SU-DHL-6 (cell line): ENCODE measurements around the gene GPT2.

Source experiments
- H2AFZ ChIP-seq: fragments of 200-600 bp; sonication (generic); 2 replicates; pipeline ENCODE4 v1.6.1; 2014; ENCODE audit warnings: low read depth, mild to moderate bottlenecking, moderate library complexity, mixed read lengths, antibody characterized with exemption, low read length; ENCODE audit not compliant: severe bottlenecking
- H3F3A ChIP-seq: fragments of 200-600 bp; shearing (Covaris generic); 2 replicates; pipeline ENCODE4 v1.6.0; 2016; ENCODE audit warnings: antibody characterized with exemption, mild to moderate bottlenecking; ENCODE audit not compliant: insufficient read depth
- H3K27ac ChIP-seq: fragments of 200-600 bp; sonication (generic); 2 replicates; pipeline ENCODE4 v1.5.1; 2016; ENCODE audit warnings: low read depth, mild to moderate bottlenecking, low read length, moderate library complexity, mixed read lengths
- H3K27me3 ChIP-seq: fragments of 200-600 bp; sonication (generic), shearing (Covaris generic); 2 replicates; pipeline ENCODE4 v1.6.0; 2014; ENCODE audit warnings: mild to moderate bottlenecking, low read length
- H3K36me3 ChIP-seq: fragments of 200-600 bp; sonication (generic); 2 replicates; pipeline ENCODE4 v1.6.1; 2014; ENCODE audit warnings: mild to moderate bottlenecking, low read length, mixed read lengths
- H3K4me2 ChIP-seq: fragments of 300-600, 200-600 bp; shearing (Covaris generic), sonication (generic); 2 replicates; pipeline ENCODE4 v1.6.0; 2014; ENCODE audit warnings: low read length, low read depth, mild to moderate bottlenecking; ENCODE audit not compliant: poor library complexity, severe bottlenecking
- H3K4me3 ChIP-seq: fragments of 200-600 bp; sonication (generic); 2 replicates; pipeline ENCODE4 v1.5.1; 2014; ENCODE audit warnings: antibody characterized with exemption, low read length, mild to moderate bottlenecking, mixed read lengths; ENCODE audit not compliant: insufficient read depth, poor library complexity, severe bottlenecking
- H3K79me2 ChIP-seq: fragments of 200-600 bp; sonication (generic); 2 replicates; pipeline ENCODE4 v1.6.1; 2014; ENCODE audit warnings: mild to moderate bottlenecking, low read length, moderate library complexity; ENCODE audit not compliant: insufficient read depth
- H3K9ac ChIP-seq: fragments of 200-600 bp; sonication (generic); 2 replicates; pipeline ENCODE4 v1.7.0; 2014; ENCODE audit warnings: mild to moderate bottlenecking, low read length
- H3K9me2 ChIP-seq: fragments of 200-600 bp; sonication (generic); replicated peaks from 2 replicates; pipeline ENCODE4 v1.6.1; 2014; ENCODE audit warnings: low read length; ENCODE audit not compliant: insufficient read depth
- H3K9me3 ChIP-seq: fragments of 200-600 bp; sonication (generic); 2 replicates; pipeline ENCODE4 v1.6.1; 2014; ENCODE audit warnings: low read length, mixed read lengths; ENCODE audit not compliant: insufficient read depth
- H4K20me1 ChIP-seq: fragments of 200-600 bp; sonication (generic); 2 replicates; pipeline ENCODE4 v1.6.1; 2014; ENCODE audit warnings: low read depth, mild to moderate bottlenecking, antibody characterized with exemption, low read length, moderate library complexity, mixed read lengths
- EZH2phosphoT487 ChIP-seq: fragments of 200-600 bp; sonication (generic), shearing (Covaris generic); conservative IDR thresholded peaks from 2 replicates; pipeline ENCODE4 v1.6.1; 2018; ENCODE audit warnings: mild to moderate bottlenecking, antibody characterized with exemption, low read length, moderate library complexity, mixed read lengths
- TF ChIP-seq, protein P1 (sequence below): fragments of 200-600 bp; sonication (generic); IDR thresholded peaks from one replicate; pipeline ENCODE4 v1.5.1; 2017; ENCODE audit warnings: antibody characterized with exemption, mild to moderate bottlenecking, low read length, moderate library complexity; ENCODE audit not compliant: insufficient read depth, poor library complexity, severe bottlenecking

The GPT2 gene

DNA sequence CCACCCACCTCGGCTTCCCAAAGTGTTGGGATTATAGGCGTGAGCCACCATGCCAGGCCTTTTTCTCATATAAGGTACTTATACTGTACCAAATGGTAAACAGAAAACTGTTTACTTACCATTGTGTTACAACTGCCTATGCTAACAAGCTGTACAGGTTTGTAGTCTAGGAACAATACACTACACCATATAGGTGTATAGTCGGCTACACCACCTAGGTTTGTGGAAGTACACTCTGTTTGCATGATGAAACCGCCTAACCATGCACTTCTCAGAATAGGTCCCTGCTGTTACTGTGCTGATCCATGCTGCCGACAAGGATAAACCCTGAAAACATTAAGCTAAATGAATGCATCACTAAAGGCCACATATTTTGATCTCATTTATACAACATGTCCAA, 70.4 kb downstream of the GPT2 start:
- H3F3A ChIP-seq, result peaks cover 10% of the 10 kb centered on the region; the same call in 1 of the 2 replicates
- H3K4me2 ChIP-seq, result no peak overlapping the region
- no peak overlapping the region for H2AFZ ChIP-seq
- peaks cover 28% of the 10 kb centered on the region for H3K36me3 ChIP-seq
- no peak overlapping the region for H3K27ac ChIP-seq
- H3K9me3 ChIP-seq, result no peaks in the 10 kb centered on the region
- no peaks in the 10 kb centered on the region for H3K27me3 ChIP-seq
- no peaks in the 10 kb centered on the region for H3K9me2 ChIP-seq
- no peak for TF ChIP-seq EZH2phosphoT487
- TF ChIP-seq, protein P1, sequence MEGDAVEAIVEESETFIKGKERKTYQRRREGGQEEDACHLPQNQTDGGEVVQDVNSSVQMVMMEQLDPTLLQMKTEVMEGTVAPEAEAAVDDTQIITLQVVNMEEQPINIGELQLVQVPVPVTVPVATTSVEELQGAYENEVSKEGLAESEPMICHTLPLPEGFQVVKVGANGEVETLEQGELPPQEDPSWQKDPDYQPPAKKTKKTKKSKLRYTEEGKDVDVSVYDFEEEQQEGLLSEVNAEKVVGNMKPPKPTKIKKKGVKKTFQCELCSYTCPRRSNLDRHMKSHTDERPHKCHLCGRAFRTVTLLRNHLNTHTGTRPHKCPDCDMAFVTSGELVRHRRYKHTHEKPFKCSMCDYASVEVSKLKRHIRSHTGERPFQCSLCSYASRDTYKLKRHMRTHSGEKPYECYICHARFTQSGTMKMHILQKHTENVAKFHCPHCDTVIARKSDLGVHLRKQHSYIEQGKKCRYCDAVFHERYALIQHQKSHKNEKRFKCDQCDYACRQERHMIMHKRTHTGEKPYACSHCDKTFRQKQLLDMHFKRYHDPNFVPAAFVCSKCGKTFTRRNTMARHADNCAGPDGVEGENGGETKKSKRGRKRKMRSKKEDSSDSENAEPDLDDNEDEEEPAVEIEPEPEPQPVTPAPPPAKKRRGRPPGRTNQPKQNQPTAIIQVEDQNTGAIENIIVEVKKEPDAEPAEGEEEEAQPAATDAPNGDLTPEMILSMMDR, result no peak
- H3K4me3 ChIP-seq, result no peak overlapping the region
- H3K79me2 ChIP-seq, result no peaks in the 10 kb centered on the region; the same call in 1 of the 2 replicates
- no peak overlapping the region for H3K9ac ChIP-seq
- no peaks in the 10 kb centered on the region for H4K20me1 ChIP-seq

DNA sequence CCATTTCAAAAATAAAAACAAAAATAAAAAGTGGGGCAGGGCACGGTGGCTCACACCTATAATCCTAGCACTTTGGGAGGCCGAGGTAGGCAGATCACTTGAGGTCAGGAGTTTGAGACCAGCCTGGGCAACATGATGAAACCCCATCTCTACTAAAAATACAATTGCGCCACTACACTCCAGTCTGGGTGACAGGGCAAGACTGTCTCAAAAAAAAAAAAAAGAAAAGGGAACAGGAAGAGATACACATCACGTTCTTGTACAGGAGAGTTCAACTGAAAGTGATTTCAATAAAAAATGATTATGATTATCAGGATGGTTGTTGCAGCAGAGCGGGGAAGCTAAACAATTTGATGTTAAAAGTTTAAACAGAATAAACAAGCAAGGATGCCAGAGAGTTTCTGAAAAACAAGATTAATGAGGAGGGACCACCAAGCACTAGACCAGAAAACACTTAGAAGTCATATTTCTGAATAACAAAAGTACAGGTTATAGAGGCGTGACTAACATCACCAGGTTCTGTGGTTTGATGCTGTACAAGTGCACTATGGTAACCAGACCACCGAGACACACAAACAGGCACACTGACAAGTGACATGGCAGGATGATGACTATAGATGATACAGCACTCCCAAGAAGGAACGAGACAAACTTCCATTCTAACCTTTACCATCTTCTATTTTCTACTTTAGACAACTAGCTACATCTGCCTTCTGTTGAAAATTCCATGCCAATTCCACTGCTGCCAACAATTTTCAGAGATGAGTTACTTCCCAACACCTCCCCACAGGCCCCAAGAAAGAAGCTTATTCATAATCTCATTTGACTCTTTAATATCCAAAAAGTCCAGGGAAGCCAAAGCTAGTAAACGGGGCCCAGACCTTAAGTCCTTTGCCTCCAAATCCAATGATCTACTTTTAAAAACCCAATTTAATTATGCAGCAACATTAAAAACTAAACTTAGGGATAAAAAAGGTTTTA, 77.5 kb downstream of the GPT2 start:
- Histone ChIP-seq H3K36me3 (peaks cover 38% of the 10 kb centered on the region; the same call in 1 of the 2 replicates), H3K9ac (no peak overlapping the region), H3K79me2 (peaks cover 22% of the 10 kb centered on the region), H3K4me2 (no peak overlapping the region), H3F3A (0 out of 2 replicates have a peak, but pooled peaks cover under 1% of the 10 kb centered on the region), H3K4me3 (no peak overlapping the region), H3K27ac (no peak overlapping the region), H3K9me2 (no peaks in the 10 kb centered on the region), H2AFZ (no peak overlapping the region), H4K20me1 (no peaks in the 10 kb centered on the region), H3K27me3 (no peaks in the 10 kb centered on the region), H3K9me3 (no peaks in the 10 kb centered on the region)
- TF ChIP-seq, protein P1, result no peak
- TF ChIP-seq EZH2phosphoT487, result no peak

DNA sequence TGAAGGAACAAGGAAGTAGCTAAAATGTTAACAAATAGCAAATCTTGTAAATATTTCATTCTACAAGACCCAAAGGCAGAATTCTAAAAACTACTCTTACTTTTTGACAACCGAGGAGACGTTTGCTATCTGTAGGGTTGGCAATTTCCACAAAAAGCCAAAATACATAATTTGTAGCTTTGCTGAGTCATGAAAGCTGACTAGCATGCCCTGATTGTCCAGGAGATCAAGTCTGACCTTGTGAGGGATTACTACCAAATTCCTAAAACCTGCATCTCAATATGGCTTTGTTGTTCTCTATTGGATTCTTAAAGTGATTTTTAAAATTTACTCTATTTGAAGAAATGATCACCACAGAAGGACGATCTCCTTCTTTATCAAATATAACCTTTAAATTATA, 78.5 kb downstream of the GPT2 start:
- Histone ChIP-seq H3K79me2 (peaks cover 22% of the 10 kb centered on the region), H3K36me3 (peaks cover 45% of the 10 kb centered on the region; the same call in 1 of the 2 replicates), H3K27me3 (no peaks in the 10 kb centered on the region), H4K20me1 (no peaks in the 10 kb centered on the region), H3K9me3 (no peaks in the 10 kb centered on the region), H3K4me3 (no peak overlapping the region), H3K27ac (no peak overlapping the region), H2AFZ (no peak overlapping the region), H3K4me2 (no peak overlapping the region), H3K9me2 (no peaks in the 10 kb centered on the region), H3K9ac (no peak overlapping the region), H3F3A (no peaks in the 10 kb centered on the region)
- TF ChIP-seq EZH2phosphoT487, result no peak
- TF ChIP-seq, protein P1, result no peak
